Testis (tissue), 2 donors: ENCODE data around the gene TBC1D8B.

Experiments used
- POLR2A ChIP-seq: fragments of 450-650 bp; IDR thresholded peaks from one replicate; pipeline ENCODE4 v1.6.1; 2017; ENCODE audit warnings: antibody characterized with exemption, mild to moderate bottlenecking, moderate library complexity
- TF ChIP-seq, protein P1 (sequence below), 3 experiments: fragments of 450-650 bp in 2 of 3; fragments of 200-600 bp in 1 of 3; sonication (generic) in 1 of 3; IDR thresholded peaks; one replicate each; pipeline ENCODE4 v1.5.1; 2016 to 2019; ENCODE audit warnings: antibody characterized with exemption in 3 of 3, mild to moderate bottlenecking in 2 of 3, moderate library complexity in 1 of 3

DNA sequence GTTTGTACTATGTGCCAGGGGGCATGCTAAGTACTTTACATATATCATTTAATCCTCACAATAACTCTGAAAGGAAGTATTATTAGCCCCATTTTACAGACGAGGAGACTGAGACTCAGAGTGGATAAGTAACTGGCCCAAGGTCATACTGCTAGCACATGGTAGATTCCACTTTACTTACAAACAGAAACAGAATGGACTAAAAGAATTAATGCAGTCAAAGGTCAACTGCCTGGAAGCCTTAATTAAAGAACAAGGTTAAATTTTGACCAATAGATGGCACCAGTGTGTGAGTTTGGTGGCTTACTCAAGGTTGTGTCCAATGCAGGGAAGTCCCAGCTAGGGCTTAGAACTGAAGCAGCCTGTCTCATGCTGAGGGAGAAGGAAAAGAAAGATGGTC is 96.0 kb downstream of the TBC1D8B start:
- TF ChIP-seq, protein P1, sequence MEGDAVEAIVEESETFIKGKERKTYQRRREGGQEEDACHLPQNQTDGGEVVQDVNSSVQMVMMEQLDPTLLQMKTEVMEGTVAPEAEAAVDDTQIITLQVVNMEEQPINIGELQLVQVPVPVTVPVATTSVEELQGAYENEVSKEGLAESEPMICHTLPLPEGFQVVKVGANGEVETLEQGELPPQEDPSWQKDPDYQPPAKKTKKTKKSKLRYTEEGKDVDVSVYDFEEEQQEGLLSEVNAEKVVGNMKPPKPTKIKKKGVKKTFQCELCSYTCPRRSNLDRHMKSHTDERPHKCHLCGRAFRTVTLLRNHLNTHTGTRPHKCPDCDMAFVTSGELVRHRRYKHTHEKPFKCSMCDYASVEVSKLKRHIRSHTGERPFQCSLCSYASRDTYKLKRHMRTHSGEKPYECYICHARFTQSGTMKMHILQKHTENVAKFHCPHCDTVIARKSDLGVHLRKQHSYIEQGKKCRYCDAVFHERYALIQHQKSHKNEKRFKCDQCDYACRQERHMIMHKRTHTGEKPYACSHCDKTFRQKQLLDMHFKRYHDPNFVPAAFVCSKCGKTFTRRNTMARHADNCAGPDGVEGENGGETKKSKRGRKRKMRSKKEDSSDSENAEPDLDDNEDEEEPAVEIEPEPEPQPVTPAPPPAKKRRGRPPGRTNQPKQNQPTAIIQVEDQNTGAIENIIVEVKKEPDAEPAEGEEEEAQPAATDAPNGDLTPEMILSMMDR (IDR thresholded peaks at IDR 0.05), result no peak
- no peak for TF ChIP-seq POLR2A
